DMS53 (cell line): Measurements from ENCODE around the gene CCDC85A.

Source experiments
- DNase-seq: peaks from one replicate; lab custom pipeline; 2025; lab: John Stamatoyannopoulos, UW

The CCDC85A gene

DNA sequence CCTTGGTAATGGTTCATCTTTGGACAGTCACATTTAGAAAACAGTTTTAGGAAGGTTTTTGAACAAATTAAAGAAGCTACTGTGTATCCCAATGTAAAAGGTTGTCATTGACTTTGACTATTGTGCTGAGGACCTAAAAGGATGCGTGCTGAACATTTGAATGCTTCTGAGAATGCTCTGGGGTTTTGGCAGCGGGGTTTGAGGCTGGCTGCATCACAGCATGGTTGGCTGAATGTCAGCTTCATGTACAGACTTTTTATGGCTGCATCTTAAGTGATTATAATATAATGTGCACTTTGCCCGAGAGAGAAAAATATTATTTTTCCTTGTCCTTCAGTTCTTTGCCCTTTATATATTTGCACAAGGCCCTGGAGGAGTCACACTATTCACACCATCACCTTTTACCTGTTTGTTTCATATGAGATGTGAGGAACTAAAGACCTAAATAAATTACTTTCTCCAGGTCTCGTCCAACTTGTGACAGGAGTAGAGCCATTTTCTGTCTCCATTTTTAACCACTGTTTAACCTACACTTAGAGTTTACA is 125.9 kb downstream of the CCDC85A start:
- DNase-seq = no peak

DNA sequence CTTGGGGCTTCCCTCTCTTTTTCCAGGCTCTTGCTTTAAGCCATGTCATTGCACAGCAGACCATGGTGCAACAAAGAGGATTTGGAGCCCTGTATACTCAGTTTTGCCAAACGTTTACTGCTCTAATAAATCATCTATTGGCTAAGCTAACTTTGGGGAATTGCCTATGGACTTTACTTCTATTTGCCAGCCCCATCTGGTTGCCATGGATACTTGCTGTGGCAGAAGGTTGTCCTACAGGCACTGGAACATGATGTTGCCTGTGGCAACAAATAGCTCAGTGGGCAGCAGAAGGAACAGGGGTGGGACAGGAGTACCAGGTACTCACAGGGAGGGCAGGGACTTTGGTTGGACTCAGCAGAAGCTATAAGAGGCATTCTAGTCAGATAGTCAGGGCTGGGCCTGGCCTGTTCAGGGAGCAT is 129.7 kb downstream of the CCDC85A start:
- peak; percentile 40 for DNase-seq

DNA sequence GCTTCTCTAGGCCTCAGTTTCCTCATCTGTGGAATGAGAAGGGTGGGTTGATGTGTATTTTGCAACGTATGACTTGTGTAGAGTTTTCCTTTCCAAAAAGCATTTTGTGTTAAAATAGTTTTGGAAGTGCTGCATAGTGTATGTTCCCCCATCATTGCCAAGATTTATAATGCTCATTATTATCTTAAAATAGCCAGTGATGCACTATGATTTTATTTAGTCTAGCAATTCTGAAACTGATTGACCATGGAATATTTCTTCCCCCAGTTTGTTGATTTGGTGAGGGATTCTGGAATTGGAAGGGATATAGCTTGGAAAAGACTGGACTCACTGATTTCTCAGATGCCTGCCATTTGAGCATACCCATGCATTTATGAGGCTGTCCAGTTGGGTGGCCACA is 130.6 kb downstream of the CCDC85A start:
- DNase-seq = no peak

DNA sequence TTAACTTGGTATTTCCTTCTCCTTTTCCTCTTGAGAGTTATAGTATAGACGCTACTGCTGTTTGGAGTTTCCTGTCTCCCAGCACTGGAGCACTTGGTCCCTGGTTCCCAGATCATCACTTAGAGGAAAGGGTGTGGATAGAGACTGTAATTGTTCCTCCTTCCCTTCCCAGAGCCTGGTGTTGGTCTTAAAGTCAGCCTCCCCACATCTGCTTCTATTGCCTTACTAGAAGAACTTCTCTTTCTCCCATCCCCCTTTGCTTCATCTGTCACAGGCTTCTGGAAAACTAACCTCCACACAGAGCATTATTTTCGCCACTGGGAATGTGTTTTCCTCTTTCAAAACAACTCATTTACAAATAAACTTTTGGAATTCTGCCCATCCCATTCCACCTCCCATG is 131.0 kb downstream of the CCDC85A start:
- DNase-seq = no peak

DNA sequence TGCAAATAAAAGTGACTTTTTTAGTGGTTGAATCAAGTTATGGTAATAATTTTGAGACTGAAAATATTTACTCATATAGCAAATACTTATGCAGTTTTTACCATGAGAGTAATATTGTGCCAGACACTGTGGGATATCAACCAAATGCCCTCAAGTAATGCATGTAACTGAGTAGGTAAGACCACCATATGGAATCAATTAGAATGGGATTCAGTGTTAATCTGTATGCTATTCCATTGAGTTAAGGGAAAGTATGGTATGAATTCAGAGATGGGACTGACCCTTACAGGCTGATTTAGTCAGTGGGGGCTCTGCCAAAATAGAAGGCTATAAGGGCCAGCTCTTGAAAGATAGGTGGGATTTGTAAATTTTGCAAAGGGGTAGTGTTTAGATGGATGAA is 131.6 kb downstream of the CCDC85A start:
- no peak for DNase-seq

DNA sequence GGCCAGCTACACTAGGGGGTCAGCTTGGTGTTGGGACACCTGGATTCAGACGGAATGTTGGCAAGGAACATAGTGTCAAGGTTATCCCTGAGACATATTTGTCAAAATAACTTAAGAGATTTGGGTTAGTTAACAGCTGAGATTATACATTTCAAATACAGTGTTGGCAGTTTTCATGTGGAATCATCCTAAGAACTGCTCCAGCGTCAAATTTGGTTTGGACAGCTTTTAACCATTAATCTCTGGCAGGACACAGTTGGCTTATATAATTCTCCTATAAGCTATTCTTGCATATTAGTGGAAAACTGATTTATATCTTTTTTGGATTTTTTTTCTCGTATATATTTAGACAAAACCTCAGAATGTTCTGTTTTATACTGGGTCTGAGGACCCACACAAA is 132.2 kb downstream of the CCDC85A start:
- DNase-seq = no peak

DNA sequence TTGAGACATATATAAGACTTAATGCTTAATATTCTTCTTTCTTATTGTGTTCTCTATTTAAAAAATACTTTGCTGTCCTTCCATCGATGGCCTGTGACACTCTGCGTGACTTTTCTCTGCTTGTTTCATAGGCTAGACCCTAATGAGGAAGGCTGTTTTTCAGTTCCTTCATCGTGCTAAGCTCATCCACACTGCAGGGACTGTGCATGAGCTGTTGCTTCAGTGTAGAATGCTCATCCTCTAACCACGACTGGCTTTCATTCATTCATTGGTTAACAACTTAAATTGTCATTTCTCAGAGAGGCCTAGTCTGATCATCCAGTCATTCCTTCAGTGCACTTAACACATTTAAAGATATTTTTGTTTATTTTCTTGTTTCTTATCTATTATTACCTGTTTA is 134.4 kb downstream of the CCDC85A start:
- DNase-seq = no peak

DNA sequence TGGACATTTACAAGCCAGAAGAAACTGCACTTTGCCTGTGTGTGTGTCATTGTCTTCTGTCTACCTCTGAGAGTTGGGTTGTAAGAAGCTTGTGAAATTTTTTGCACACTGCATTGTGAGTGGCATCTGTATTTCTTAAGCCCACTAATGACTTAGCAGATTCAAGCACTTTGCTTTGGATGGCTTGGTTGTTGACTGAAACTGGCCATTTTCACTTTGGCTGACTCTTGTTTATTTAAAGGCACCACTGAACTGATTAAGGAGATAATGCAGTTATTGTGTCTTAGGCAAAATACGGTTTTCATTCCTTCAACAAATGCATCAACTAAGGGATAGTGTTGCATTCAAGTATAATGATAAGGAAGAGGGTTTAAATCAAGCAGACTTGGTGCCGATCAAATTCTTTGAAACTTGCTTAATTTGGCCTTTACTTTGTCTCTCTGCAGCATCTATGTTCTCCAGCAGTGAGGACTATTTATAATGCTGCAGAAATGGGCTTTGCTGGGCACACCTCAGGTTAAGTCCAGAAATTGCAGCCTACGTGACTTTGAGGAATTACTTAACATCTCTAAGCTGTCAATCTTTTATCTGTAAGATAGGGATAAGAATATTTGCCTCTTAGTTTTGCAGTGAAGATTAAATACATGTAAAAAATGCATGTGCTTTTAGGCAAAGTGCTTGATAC is 142.0 kb downstream of the CCDC85A start:
- no peak for DNase-seq

DNA sequence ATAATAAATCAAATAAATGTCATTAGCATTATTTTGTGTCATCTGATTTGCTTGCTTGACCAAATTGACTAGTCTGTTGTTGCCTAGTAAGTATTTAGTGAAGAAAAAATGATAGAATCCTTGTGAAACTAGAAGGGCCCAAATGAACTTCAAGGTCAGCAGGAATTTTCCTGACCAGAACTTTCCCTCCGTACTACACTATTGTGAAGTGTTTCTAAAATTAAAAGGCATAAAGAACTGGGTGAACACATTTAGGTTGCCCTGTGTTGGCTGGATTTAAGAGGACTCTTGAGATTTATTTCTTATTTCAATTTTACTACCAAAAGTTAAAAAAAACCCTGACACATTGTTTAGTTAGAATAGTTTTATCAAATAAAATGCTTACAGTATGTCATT is 142.6 kb downstream of the CCDC85A start:
- DNase-seq = no peak

DNA sequence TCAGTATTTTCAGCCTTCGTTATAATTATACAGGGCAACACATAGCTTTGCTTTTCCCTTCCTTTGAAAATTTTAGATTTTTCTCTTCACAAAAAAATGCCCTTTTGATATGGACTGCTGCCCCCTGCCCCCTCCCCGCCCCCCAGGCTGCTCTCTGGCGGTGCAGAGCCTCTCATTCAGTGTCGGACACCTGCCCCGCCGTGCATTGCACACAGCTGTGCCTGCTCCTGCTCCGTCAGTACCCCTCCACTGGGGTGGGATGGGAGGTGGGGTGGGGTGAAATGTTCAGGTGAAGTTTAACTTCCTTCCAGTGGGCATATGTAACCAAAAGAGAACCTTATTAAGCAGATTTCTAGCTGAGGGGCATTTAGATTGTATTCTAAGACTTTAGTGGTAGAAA is 148.0 kb downstream of the CCDC85A start:
- no peak for DNase-seq

DNA sequence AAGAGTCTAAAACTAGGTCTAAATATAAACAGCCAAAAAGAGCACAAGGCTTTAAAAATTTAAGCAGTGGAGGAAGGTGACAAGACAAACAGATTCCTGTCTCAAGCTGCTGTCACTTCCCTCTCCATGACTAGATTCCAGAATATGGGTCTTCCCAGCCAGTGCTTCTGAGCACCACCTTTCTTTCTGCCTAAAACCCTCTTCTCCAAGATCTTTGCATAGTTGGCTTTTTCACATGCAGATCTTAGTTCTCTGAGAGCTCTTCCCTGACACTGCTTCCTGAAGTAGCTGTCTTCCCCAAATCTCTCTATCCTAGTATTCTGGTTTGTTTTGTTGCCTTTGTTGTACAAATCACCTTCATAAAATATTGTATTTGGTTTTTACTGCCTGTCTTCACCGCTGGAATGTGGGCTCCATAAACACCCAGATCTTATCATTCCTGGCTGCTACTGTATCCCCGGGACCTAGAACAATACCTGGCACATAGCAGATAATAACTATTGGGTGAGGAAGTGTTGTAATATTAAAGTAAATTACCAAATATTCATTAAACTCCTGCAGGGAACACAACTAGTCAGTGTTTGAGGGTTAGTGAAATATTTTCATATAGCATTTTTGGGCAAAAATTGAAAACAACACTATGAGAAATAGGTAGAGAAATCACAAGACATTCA is 150.2 kb downstream of the CCDC85A start:
- no peak for DNase-seq

DNA sequence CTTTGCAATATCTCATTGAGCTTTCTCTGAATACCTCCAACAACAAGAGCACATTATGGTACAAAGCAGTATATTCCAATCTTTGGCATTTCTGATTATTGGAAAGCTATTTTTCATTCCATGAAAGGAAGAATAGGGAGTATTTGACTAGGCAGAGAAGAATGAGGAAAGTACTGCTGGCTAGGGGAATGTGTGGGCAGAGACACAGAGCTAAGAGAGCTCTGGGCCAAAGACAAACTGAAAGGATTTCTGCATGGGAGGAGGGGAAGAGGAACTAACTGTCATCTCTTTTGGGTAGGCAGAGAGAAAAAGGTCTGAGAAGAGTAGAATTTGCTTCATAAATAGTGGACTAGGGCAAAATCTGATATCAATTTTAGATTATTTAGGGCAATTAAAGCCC is 150.8 kb downstream of the CCDC85A start:
- no peak for DNase-seq

DNA sequence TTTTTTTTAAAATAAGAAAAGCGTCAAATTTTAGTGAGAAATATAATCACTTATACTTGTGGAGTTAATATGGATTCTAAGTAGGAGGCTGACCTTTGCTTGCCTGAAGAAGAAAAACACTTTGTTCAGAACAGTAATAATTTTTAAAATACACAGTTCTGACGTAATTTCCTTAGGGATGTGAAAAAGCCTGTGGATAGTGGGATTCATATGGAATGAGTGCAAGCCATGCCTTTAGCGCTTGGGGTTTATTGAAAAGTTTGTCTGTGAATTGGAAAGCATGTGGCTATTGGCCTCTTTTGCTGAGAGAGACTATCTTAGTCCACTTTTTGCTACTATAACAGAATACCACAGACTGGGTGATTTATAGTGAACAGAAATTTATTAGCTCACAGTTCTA is 151.3 kb downstream of the CCDC85A start:
- DNase-seq = no peak

DNA sequence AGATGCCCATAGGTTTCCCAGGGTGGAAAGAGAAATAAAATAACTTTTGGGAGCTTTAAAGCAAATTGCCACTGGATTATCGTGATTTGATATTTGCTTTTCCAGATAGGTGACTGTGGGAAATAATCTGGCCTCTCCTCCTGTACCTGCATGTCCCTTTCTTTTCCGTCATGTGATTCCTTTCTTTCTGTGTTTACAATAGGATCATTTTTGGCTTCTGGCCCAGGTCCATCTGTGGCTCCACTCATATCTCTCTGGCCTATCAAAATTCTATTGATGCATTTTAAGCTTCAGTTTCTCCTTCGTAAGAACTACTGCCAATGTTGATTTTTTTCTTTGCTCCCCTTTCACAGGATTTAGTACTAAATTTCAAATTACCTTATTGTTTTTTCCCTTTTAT is 153.6 kb downstream of the CCDC85A start:
- peak; percentile 86 for DNase-seq

DNA sequence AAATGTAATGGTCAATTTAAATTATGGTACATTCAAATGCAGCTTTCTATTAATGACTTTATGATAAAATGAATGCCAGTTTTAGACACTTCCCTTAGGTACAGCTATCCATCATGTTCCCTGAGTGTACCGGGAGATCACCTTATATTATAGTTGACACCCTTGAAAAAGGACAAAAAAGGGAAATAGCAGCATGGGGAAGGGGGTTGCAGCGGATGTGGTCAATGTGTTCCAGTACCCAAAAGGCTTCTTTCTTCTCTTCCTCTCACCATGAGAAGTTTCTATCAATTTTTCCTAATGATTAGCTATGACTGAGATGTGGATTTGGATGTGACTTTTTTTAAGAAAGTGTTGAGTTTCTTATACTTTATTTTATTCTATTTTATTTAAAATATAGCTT is 154.4 kb downstream of the CCDC85A start:
- no peak for DNase-seq

DNA sequence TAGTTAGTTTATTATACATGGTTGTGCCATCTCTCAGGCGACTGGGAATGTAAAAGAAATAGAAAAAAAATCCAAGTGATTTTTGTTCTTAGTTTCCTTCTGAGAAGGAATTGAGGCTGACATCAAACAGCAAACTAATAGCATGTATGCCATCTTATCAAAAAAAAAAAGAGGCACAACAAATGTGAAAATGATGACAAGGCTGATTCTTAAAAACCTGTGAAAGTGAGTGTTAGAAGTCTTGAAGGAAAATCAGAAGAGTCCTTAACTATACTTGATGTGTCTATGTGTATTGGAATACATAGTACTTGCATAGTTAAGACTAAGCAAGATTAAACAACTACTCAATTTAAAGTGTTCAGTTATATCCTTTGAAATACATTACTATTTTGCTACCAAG is 161.0 kb downstream of the CCDC85A start:
- DNase-seq = no peak

DNA sequence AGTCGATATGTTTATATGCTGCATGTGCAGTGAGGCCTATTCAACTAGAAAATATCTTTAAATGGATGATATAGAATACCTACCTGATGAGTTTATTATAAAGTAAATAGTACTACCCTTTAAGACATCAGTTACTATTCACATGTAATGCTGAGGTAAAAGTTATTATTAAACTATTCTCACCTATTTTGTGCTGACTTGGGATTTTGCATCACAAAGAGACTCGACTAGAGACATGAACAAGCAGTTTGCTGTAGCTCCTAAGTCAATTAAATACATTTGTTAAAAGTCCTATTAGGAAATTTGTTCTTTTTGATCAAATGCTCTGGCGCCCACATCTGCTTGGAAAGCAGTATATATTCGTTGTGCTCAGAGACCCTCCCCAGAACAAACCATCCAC is 164.1 kb downstream of the CCDC85A start:
- no peak for DNase-seq

DNA sequence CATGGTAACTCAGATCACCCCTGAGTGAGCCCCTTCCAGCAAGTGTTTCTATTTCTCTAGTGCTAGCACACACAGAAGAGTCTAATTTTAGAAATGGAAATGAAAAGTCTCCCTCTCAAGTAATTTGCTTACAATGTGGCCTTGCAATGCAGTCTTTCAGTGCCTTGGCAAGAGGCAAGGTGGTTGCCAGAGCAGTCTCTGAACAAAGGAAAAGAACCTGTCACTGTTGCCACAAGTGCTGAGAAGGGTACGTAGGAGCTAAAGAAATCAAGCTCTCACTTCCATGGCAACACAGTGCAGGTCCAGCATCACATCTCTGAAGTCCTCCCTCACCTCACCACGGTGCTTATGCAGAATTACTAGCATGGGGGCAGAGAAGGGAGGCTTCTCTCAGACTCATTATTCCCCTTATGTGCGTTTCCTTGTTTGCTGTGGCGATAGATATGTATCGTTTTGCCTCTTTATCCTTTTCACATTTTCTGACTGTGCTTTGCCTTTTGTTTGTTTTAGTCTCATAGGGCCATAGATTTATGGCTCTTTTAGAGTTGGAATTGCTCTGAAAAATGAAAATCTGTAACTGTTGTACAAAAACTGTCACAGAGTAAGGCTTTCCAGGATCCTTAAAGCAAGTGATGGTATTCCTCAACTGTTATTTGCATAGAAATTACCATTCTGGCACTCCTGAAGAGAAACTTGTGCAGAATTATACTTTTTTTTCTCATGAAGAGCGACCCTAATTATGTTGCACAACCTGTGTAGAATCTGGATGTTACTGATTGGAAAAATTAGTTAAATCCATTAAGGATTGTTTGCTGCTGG is 164.8 kb downstream of the CCDC85A start:
- DNase-seq = no peak

DNA sequence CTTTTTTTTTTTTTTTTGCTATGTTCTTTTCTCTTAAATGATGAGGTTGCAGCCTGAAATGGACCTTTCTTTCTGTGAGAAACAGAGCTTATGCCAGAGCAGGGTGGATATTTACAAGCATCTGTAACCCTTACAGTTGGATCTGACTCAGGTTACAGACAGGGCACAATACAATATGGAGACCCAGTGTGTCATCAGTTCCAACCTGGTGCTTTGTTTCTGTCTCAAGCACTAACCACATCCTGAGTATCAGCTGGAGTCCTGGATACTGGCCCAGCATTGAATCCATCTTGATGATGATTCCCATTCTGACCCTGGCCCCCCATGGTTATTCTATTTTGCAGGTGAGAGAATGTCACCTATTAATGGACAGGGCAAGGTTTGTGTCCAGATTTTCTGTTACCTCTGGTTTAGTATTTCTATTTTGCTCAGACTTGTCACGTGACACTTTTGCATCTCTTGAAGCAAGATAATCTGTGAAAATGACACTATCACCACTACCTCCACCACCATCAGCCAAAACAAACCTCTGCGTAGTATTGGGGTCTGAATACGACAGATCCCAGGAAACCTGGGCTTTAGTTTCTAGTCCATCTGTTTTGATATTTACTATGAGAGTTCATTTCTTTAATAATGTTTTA is 174.0 kb downstream of the CCDC85A start:
- peak; percentile 16 for DNase-seq

DNA sequence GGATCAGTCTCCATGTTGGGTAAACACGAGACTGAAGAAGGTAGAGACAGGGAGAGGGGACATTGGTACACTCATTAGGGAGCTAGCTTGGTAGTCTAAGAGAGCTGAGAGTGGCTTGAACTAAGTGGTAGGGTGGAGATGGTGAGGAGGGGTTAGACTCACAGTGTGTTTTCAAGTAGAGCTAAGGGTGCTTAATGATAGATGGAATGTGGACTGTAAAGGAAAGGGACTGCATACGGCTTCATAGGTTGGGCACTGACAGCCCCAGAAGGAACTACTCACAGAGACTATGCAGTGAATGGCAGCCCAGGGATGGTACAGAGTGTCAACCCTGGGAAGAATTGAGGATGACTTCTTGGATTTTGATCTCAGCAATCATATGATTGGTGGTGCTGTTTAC is 178.1 kb downstream of the CCDC85A start:
- DNase-seq = no peak

DNA sequence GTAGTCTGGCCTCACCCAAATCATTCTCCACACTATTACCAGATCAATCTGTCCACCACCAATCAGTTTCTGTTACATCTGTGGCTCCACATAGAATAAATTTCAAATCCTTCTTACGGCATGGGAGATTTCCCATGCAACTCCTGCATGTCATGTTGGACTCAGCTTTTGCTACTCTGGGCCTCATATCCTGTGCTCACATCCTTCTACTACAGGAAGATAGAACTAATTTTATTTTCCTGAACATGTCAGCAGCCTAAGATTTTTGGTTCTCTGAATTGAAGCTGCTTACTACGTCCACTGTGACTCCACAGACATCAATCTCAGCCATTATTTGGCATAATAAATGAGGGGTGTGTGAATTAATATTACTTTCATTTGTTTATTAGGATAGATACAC is 181.1 kb downstream of the CCDC85A start:
- no peak for DNase-seq

DNA sequence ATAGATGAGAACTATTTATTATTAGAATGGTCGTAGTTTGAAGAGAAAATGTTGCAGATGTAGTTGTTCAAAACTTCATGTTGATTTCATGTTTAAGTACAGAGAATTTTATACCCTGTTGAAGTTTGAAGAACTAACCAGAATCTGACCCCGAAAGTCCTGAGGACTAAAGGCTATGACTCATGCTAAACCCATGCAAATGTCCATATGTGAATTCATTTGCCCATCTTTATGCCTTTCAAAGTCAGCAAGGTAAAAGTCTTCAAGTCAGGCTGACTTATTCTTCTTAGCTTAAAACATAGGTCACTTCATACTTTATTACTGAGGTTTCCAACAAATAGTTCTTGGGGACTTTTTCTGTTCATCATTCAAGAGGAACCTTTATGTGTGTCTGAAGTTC is 185.5 kb downstream of the CCDC85A start:
- no peak for DNase-seq
